ENCODE measurements around the gene MXD1.
A peak's percentile ranks its signal among the peaks of the same experiment; 100 is the strongest.

MXD1 gene

GRCh38 chr2:69943000-69943842 is 28.3 kb downstream of the MXD1 start:
- no peak overlapping the region for H3K4me3 ChIP-seq (ENCODE audit: low read length)
- peak; percentile 72 for DNase-seq (ENCODE audit: low read depth)
- peak; percentile 4 for TF ChIP-seq CTCF (IDR thresholded peaks at IDR 0.05; ENCODE audit: insufficient read depth, low read depth, low read length, missing control alignments)

- no peak overlapping the region for H3K4me3 ChIP-seq (ENCODE audit: low read length)
- TF ChIP-seq CTCF (IDR thresholded peaks at IDR 0.05; ENCODE audit: insufficient read depth, low read depth, low read length, missing control alignments) = no peak
- no peak for DNase-seq (ENCODE audit: low read depth)
Observed at GRCh38 chr2:69943843-69944525, 29.1 kb downstream of the MXD1 start.

GRCh38 chr2:69944756-69945155 is 29.8 kb downstream of the MXD1 start:
- H3K4me3 ChIP-seq (ENCODE audit: low read length) = no peak overlapping the region
- no peak for TF ChIP-seq CTCF (IDR thresholded peaks at IDR 0.05; ENCODE audit: insufficient read depth, low read depth, low read length, missing control alignments)

GRCh38 chr2:69945441-69945840 is 30.5 kb downstream of the MXD1 start:
- DNase-seq (ENCODE audit: low read depth) = peak; percentile 97
- TF ChIP-seq CTCF (IDR thresholded peaks at IDR 0.05; ENCODE audit: insufficient read depth, low read depth, low read length, missing control alignments) = no peak
- H3K4me3 ChIP-seq (ENCODE audit: low read length) = no peak overlapping the region

More at GRCh38 chr2:69944756-69945155, 29.8 kb downstream of the MXD1 start:
- no peak for DNase-seq (ENCODE audit: low read depth)

GRCh38 chr2:69945941-69946340 is 31.0 kb downstream of the MXD1 start:
- DNase-seq (ENCODE audit: low read depth) = peak; percentile 26
- no peak for TF ChIP-seq CTCF (IDR thresholded peaks at IDR 0.05; ENCODE audit: insufficient read depth, low read depth, low read length, missing control alignments)
- H3K4me3 ChIP-seq (ENCODE audit: low read length) = no peak overlapping the region

- no peak overlapping the region for H3K4me3 ChIP-seq (ENCODE audit: low read length)
- TF ChIP-seq CTCF (IDR thresholded peaks at IDR 0.05; ENCODE audit: insufficient read depth, low read depth, low read length, missing control alignments) = no peak
- peak; percentile 90 for DNase-seq (ENCODE audit: low read depth)
Observed at GRCh38 chr2:69946351-69947324, 31.7 kb downstream of the MXD1 start.

Measured in epithelial cell of esophagus (primary cell).